Adrenal gland (tissue), 12 donors: Measurements from ENCODE around the gene BACH2. TPM values are rescaled to one million over a fixed set of nuclear protein-coding genes. Genes with fewer than 3 reads are reported as not detected.

Experiments
- DNase-seq, 7 donors: peaks; one replicate each; pipeline ENCODE4 v3.0.0-alpha.2; 2019 to 2020
- H3K27ac ChIP-seq, 5 donors: fragments of 200-600 bp; sonication (generic) in 4 of 5; 1 replicate in 3 of 5; 2 replicates in 2 of 5; pipeline versions ENCODE4 v1.5.1 to v1.8.0; 2016 to 2020; ENCODE audit warnings: mild to moderate bottlenecking in 1 of 5
- H3K27me3 ChIP-seq: fragments of 200-600 bp; 2 replicates; pipeline ENCODE4 v1.8.0; 2021
- H3K36me3 ChIP-seq, 2 donors: fragments of 200-600 bp; replicated peaks in 1 of 2; 1 replicate in 1 of 2; 2 replicates in 1 of 2; pipeline versions ENCODE4 v1.5.1 to v1.8.0; 2018 to 2022
- H3K4me1 ChIP-seq, 2 donors: fragments of 200-600 bp; replicated peaks in 1 of 2; 1 replicate in 1 of 2; 2 replicates in 1 of 2; pipeline versions ENCODE4 v1.5.1 to v1.8.0; 2018 to 2021
- H3K4me3 ChIP-seq, 4 donors: fragments of 200-600 bp; sonication (generic) in 3 of 4; one replicate each; pipeline ENCODE4 v1.5.1; 2016 to 2018
- H3K9me3 ChIP-seq, 3 donors: fragments of 200-600 bp; sonication (generic) in 1 of 3; replicated peaks in 1 of 3; 1 replicate in 2 of 3; 2 replicates in 1 of 3; pipeline versions ENCODE4 v1.5.1 to v1.8.0; 2016 to 2021
- POLR2A ChIP-seq, 2 donors: fragments of 450-650 bp; IDR thresholded peaks; one replicate each; pipeline ENCODE4 v1.6.1; 2017; ENCODE audit warnings: antibody characterized with exemption in 2 of 2, mild to moderate bottlenecking in 2 of 2, moderate library complexity in 1 of 2
- WGBS, 4 donors: extraction: QIAGEN DNeasy Blood & Tissue Kit in 2 of 4; methylation state at CpG; one replicate each; pipeline versions ENCODE4 v1.1.5 to v1.1.7; 2013 to 2017; 5-methylcytosine and 5-hydroxymethylcytosine counted together
- intact Hi-C, 2 donors: fragments of 100-400 bp; cut with DNase I; formaldehyde crosslinking; loops; one replicate each; pipeline versions ENCODE4 v1.14.1 to v1.15.0; 2022 to 2023
- polyA plus RNA-seq, 3 donors: library from polyadenylated mRNA; stranded (reverse); fragments of 200-250 nt in 2 of 3; fragments of 350-450 nt in 1 of 3; fragmentation: Illumina TruSeq in 1 of 3; extraction: RNeasy Lipid Tissue Mini Kit (QIAGEN cat#74804) in 1 of 3; gene quantifications; one replicate each; pipeline ENCODE4 v1.2.3, GENCODE V29; 2013 to 2014
- total RNA-seq, 9 donors: library from RNA; depleted of rRNA in 4 of 9; stranded (reverse); fragments of >200 nt in 4 of 9; fragments of 120-200 nt in 1 of 9; fragmentation: NEBNext Ultra II Directional in 1 of 9; extraction: Animal tissue kit (Norgen Biotek cat#: 25700) in 1 of 9; gene quantifications; one replicate each; pipeline versions ENCODE4 v1.1.0 to v1.2.4, GENCODE V29; 2013 to 2023
- TF ChIP-seq, protein P1 (sequence below), 6 experiments: fragments of 450-650 bp in 4 of 6; fragments of 200-600 bp in 2 of 6; sonication (generic) in 1 of 6; IDR thresholded peaks; 1 replicate in 5 of 6; 2 replicates in 1 of 6; pipeline versions ENCODE4 v1.5.1 to v1.8.0; 2016 to 2021; ENCODE audit warnings: antibody characterized with exemption in 6 of 6, mild to moderate bottlenecking in 2 of 6, moderate library complexity in 1 of 6
- donor health status: healthy with polysubstance abuse.
- donor health status: Bipolar disorder and iron deficiency.
- donor health status: DM: yes; HTN: yes; CAD: no.
- donor health status: DM: no; HTN: no; CAD: no.
- donor health status: DM: no; HTN: no; CAD: no.
- donor health status: DM: yes; HTN: yes; CAD: no.

Gene BACH2
- total and polyA plus RNA-seq, 12 donors = 0.08 to 2.9 (median 0.83) TPM

DNA sequence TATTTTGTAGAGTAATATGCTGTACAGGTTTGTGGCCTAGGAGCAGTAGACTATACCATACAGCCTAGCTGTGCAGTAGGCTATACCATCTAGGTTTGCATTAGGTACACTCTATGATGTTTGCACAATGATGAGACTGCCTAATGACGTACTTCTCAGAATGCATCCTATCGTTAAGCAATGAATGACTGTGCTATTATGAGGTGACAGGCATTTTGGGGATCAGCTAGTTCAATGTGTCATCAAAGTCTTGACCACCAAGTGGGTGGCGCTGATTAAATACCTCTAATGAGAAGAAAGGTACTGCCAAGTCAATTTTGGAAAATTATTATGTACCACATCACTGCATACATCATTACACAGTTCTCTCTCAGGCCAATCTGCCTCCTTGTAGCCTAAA is 190.2 kb downstream of the BACH2 start:
- no peak for DNase-seq
- intact Hi-C loops = no loop called here
- 66 to 97% (median 91%) methylated on average over 3 of the region's 3 CpGs for WGBS, 4 donors
- Histone ChIP-seq H3K4me1 (no peaks in the 10 kb centered on the region), H3K27me3 (no peaks in the 10 kb centered on the region), H3K9me3 (no peaks in the 10 kb centered on the region), H3K36me3 (no peaks in the 10 kb centered on the region), H3K4me3 (no peak overlapping the region), H3K27ac (no peak overlapping the region)
- no peak for TF ChIP-seq POLR2A (IDR thresholded peaks at IDR 0.05)
- TF ChIP-seq, protein P1, sequence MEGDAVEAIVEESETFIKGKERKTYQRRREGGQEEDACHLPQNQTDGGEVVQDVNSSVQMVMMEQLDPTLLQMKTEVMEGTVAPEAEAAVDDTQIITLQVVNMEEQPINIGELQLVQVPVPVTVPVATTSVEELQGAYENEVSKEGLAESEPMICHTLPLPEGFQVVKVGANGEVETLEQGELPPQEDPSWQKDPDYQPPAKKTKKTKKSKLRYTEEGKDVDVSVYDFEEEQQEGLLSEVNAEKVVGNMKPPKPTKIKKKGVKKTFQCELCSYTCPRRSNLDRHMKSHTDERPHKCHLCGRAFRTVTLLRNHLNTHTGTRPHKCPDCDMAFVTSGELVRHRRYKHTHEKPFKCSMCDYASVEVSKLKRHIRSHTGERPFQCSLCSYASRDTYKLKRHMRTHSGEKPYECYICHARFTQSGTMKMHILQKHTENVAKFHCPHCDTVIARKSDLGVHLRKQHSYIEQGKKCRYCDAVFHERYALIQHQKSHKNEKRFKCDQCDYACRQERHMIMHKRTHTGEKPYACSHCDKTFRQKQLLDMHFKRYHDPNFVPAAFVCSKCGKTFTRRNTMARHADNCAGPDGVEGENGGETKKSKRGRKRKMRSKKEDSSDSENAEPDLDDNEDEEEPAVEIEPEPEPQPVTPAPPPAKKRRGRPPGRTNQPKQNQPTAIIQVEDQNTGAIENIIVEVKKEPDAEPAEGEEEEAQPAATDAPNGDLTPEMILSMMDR (IDR thresholded peaks at IDR 0.05) = no peak

DNA sequence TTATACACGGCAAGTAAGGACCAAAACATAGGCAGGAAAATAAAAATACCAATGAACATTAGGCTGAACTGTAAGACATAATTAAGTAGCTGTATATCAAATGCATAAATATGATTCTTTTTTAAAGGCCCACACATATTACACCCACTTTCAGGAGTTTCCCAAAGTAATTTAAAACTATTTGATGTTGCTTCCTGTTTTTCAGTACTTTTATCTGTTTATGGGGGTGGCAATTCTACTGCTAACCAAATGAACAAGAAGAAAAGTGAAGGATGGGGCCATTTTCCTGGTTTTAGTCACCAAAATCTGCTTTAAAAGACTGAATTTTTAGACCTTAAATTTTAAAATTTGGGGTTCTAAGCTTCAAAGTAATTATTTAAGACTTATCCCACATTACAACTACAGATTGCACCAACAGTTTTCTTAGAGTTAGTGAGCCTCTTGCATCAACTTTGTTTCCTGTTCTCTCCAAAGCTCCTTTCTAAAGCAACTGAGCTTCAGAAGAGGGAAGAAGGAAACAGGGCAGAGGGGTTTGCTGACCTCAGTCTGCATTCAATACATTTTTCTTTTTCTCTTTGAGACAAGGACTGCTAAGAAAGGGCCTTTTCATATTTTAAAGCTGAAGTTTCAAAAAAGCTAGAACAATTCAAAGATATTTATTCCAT is 191.0 kb downstream of the BACH2 start:
- Histone ChIP-seq H3K4me1 (no peaks in the 10 kb centered on the region), H3K9me3 (no peaks in the 10 kb centered on the region), H3K36me3 (no peaks in the 10 kb centered on the region), H3K4me3 (no peak overlapping the region), H3K27me3 (no peaks in the 10 kb centered on the region), H3K27ac (no peak overlapping the region)
- intact Hi-C loops = no loop called here
- TF ChIP-seq POLR2A (IDR thresholded peaks at IDR 0.05) = no peak
- TF ChIP-seq, protein P1 (IDR thresholded peaks at IDR 0.05) = no peak
- 81 to 88% (median 86%) methylated on average over 1 of the region's 1 CpG for WGBS, 4 donors
- DNase-seq = no peak

DNA sequence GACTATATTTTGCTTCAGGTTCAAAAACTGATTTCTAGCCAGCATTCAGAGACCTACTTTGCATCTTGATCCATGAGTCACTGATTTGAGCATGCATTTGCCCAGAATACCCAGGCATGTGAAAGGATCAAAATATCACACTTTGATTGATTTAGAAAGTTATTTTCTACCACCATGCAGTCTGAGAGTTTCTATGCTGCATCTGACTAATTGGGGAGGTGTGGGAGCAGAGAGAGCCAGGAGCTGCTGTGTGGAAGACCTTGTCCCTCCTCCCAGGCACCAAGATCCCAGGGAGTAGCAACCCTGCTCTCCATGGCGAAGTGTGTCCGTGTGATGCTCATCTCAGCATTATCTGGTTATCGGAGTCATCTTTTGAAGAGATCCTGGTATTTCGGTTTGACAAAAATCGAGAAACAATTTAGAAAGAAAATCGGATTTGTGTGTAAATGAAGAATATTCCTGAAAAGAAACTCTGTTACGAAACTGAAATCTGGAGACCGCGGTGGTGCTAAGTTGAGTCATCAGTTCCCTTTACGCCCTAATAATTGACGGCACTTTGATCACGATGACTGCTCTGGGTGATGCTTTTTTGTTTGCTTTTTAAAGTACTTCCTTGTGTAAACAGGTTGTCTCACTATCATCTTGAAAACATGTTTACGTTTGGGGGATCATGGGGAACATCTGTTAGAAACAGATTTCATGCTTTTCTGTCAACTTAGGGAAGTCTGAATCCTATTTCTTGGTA is 193.4 kb downstream of the BACH2 start:
- Histone ChIP-seq H3K27me3 (no peaks in the 10 kb centered on the region), H3K36me3 (no peaks in the 10 kb centered on the region), H3K4me3 (no peak overlapping the region), H3K9me3 (no peaks in the 10 kb centered on the region), H3K27ac (no peak overlapping the region), H3K4me1 (no peaks in the 10 kb centered on the region)
- WGBS, 4 donors = 77 to 80% (median 78%) methylated on average over 13 of the region's 13 CpGs
- no peak for DNase-seq
- no peak for TF ChIP-seq POLR2A (IDR thresholded peaks at IDR 0.05)
- TF ChIP-seq, protein P1 (IDR thresholded peaks at IDR 0.05) = no peak
- intact Hi-C loops = no loop called here

DNA sequence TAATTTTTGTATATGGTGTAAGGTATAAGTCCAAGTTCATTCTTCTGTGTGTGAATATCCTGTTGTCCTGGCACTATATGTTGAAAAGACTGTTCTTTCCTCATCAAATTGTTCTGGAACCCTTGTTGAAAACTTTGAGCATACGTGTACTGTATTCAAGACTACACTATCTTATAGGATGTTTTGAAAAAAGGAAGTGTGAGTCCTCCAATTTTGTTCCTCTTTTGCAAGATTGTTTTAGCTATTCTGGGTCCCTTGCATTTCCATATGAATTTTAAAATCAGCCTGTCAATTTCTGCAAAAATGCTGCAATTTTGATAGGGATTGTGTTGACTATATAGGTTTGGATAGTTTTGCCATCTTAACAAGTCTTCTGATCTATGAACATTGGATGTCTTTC is 195.2 kb downstream of the BACH2 start:
- Histone ChIP-seq H3K36me3 (no peaks in the 10 kb centered on the region), H3K4me1 (no peaks in the 10 kb centered on the region), H3K9me3 (no peaks in the 10 kb centered on the region), H3K27ac (no peak overlapping the region), H3K4me3 (no peak overlapping the region), H3K27me3 (no peaks in the 10 kb centered on the region)
- WGBS, 4 donors = 69 to 83% (median 80%) methylated on average over 1 of the region's 1 CpG
- intact Hi-C loops = no loop called here
- DNase-seq = no peak
- TF ChIP-seq POLR2A (IDR thresholded peaks at IDR 0.05) = no peak
- TF ChIP-seq, protein P1 (IDR thresholded peaks at IDR 0.05) = no peak
